GM19328 (cell line): Measurements from ENCODE around the gene OPTC.
"Not testable (repeated sequence)": the region's sequence is repeated elsewhere in the genome, so short reads cannot be mapped to it uniquely, and the experiment has no call there.

ENCODE experiments used
- ATAC-seq: cut with Tn5 transposase; IDR thresholded peaks from one replicate; pipeline ENCODE4 v1.9.1; 2021; ENCODE audit warnings: mild to moderate bottlenecking, moderate library complexity; ENCODE audit not compliant: unreplicated experiment

The OPTC gene

DNA sequence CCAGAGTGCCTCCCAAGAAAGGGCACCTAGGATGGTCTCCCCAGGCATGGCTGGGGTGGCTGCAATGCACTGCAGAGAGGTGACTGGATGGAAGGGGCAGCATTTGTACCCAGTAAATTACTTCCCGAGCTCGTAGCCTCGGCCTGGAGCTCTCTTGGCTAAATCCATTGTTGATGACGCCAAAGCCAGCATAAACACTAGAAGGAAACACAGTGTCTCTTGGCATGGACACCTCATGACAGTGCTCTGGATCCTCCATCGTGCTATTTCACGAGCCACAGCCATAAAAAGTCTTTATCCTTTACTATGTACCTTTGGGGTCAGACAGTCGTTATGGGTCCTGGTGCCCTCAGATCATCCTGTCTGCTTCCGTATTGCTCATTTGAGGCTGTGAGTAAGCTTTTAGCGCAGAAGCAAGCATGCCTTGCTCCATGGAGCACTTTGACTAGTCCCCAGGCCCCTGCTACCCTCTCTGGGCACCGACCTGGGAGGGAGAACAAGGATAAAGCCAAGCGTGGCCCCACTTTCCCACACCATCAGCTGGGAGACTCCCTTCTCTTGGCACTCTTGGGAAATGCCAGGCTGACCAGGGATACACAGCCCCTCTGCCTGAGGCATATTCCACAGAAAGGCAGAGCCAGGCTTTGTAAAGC is 28.7 kb upstream of the OPTC start:
- ATAC-seq = no peak

DNA sequence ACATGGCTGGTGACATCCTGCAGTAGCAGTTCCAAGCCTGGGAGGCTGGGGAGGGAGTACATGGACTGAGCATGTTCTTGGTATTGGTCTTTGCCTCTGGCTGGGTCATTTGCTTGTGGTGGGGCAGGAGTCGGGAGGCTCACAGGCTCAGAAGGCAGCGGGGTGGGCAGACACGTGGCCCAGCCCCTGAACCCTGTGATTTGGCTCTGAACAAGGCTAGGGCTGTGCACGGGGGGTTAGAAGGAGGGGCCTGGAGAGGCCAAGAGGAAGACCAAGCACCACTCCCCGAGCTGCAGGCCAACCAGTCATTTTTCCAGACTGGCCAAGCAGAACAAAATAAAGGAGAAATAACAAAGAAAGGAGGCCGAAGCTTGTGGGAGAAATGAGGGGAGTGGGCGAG is 28.0 kb upstream of the OPTC start:
- ATAC-seq = no peak

DNA sequence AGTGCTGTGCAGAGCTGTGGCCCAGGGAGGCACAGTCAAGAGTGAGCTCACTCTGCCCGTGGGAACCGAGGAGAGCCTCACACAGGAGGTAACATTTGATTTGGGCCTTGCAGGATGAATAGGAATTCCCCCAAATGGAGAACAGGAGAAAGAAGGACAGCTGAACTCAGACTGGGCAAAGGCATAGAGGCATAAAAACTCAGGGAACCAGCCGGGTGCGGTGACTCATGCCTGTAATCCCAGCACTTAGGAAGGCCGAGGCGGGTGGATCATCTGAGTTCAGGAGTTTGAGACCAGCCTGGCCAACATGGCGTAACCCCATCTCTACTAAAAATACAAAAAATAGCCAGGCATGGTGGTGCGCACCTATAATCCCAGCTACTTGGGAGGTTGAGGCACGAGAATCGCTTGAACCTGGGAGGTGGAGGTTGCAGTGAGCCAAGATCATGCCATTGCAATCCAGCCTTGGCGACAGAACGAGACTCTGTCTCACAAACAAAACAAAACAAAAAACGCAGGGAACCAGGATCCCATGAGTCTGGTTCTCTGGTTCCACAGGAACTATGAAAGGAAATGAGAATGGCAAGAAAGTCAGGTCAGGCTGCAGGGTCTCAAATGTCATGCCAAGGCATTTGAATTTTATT is 26.9 kb upstream of the OPTC start:
- not testable (repeated sequence) for ATAC-seq

DNA sequence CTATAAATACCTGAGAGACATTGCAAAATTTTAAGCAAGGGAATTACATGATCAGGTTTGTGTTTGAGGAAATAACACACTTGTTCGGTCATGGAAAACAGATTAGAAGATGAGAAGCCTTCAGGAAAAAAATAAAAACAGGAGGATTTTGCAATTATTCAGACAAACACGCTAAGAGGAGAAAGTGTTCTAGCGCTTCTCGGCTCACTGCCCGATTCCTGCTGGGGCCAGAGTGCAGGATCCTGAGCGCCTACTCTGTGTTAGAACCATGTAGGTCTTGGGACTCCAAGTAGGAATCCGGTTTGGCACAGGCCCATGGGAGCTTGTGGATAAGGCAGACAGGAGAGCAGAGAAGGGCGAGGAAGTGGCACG is 26.4 kb upstream of the OPTC start:
- ATAC-seq = no peak

DNA sequence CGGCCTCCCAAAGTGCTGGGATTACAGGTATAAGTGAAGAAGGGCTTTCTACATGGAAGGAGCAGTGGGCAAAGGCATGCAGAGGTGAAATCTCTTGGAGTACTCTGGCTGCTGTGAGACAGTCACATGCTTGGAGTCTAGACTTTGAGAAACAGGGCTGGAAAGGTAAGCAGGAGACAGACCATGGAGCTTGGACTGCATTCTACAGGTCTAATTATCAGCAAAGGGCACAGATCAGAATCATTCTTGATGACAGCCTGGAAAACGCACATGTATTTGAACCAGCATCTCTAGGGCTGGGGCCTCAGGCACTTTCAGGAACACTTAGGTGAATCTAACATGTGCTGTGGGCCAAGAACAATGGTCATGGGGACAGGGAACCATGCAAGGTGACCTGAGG is 25.6 kb upstream of the OPTC start:
- ATAC-seq = no peak

DNA sequence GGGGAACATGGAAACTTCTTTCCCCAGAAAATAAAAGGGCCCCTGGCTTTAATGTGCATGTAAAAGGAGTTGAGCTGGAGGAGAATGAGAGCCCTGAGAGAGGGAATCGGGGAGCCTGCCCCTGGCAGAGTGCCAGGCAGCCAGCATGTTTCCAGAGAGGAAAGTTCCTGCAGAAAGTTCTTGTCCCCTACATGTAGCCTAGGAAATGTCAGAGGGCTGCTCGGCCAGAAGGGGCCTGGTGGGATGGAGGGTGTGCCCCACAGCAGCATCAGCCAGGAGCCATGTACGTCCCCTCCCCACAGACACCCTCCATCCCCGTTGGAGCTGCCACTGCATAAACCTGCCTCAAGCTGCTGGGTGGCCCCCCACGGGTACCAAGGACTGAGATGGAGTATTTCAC is 23.7 kb upstream of the OPTC start:
- no peak for ATAC-seq

DNA sequence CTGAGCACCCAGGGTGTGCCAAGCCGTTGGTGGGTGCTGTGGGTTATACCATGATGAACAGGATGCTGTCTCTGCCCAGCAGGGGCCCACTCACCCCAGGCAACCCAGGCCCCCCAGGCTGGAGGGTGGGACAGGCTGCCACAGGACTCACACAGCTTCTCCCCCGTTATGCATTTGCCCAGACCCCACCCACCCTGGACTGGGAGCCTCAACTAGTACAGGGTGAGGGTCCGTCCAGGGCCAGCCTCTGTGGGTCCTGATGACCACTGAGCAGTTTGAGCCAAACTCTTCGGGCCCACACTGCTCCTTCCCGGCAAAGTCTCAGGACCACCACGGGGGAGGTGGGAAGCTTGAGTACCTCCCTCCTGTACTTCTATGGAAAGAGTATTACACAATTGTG is 22.1 kb upstream of the OPTC start:
- ATAC-seq = no peak

DNA sequence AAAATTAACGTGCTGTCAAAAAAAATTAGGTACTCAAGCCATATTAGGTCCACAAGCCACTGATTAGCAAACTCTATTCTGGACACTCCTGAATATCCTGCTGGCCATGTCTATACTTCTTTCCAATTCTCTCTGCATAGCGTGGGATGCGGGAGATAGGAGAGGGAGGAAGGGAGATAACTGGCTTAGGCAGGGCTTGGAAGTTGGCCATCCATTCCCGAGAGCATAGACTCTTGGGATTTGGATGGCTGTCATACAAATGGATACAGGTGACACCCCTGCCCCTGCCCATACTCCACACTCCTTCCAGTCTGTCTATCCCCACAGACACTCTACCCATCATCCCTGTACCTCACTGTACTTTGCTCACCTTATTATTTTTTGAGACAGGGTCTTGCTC is 20.7 kb upstream of the OPTC start:
- ATAC-seq = no peak

DNA sequence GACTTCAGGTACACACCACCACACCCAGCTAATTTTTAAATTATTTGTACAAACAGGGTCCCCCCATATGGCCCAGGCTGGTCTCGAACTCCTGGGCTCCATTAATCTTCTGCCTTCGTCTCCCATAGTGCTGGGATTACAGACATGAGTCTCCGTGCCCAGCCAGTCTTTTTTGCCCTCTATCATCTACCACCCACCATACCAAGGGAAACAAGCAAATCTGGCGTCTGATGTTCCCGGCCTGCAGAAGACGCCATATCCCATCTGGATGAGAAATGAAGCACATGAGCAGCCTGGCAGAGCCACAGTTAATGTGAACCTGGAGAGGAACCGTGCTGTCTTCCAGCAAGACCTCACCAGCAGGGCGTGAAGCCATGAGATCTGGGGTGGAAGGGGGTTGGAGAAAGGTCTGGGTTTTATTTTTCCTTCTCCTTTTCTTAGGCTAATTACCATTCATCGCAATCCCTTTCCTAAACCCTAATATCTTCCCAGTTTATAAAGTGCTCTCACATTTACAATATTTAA is 20.1 kb upstream of the OPTC start:
- no peak for ATAC-seq

DNA sequence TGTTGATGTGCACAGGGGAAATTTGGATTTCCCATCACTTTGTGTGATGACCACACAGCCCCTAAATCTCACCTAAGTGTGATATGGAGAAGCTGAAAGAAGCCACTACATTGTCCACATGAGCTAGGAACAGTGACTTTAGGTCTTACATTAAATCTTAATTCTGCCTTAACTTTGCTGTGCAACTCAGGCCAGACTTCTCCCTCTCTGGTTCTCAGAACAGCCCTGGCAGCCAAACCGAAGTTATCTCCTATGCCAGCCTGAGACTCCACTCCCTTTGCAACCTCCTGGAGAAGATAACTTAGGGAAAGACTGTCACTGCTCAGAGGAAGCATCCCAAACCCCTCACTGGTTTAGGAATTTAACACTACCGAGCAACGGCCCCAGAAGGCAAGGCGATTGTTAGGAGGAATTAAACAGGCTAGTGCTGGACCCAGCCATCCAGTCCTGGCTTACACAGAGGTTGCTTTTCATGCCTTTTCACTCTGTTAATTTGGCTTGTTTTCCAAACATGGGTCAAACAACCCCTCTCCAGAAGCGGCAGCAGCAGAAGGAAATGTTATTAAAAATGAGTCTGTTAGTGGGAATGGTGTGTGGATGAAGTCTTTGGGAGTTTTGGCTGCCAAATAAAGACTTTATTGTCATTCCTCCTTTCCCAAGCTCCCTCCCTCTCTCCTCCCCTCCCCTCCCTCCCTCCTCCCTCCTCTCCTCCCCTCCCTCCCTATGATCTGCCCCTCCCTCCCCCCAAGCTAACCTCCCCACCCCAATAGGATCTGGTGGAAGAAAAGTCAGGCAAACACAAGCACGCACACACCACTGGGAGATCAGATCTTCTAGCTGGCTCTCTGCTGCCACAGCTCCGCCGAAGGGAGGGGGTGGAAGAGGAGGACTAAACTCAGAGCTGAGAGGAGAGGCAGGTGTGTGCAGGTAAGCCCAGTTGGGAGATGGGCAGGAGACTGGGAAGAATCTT is 18.7 kb upstream of the OPTC start, which contains the start of gene PRELP:
TSS of gene PRELP (plus strand) at position 795 of the 970 bp plus-strand sequence. CDS start 7,379 bp downstream, outside the sequence.
- ATAC-seq = no peak

DNA sequence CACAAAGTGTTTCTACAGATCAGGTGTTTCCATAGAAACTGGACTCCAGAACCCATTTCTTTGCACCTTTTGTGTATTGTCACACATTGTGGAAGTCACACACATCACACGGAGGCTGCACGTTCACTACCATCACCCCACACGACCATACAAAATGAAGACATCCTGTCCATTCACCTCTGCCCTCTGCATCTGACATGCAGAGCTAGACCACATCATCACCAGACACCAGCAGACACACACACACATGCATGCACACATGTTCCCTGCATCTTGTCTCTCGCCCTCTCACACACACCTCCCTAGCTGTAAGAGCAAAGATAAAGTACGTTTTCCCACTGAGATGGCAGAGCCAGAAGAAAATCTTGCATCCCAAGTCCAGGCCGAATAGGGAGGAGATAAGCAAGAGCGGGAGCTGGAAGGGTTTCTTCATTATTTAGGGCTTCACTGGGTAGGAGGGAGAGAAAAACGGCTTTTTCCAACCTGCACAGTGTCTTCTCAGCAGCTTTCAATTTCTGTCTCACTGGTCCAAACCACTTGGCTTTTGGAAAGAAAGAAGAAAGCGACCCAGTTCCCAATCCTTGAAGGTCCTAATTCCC is 17.6 kb upstream of the OPTC start:
- ATAC-seq = no peak

DNA sequence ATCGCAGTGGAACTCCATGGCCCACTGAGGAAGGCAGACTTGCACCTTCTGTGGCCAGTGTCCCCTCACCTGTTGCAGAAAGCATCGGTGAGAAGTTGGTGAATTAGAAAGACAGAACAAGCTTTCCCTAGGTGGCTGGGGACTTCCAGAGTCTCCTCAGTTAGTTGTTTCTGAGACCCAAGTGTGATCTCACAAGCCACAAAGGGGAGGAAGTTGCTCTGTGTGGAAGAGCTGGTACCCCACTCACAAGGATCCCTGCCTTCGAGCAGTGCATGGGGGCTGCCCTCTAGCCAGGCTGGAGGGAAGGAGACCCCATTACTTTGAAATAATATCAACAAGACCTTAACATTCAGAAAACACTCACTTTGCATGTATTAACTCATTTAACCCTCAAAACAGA is 16.2 kb upstream of the OPTC start:
- no peak for ATAC-seq

DNA sequence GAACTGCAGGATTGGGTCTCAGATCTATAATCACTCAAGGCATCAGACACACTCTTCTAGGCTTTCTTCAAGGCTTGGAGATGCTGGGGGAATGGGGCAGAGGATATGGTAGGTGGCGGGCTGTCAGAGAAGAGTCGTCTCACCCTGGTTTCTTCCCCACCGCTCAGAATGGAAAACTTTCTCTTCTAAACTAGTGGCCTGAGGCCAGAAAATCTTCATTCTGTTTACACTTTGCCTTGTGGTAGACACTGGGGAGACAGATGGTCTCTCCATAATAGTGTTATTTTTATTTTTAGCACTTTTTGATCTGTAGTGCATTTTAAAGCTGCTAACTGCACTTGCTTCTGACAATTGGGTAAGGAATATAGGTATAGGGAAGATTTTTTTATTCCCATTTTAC is 15.7 kb upstream of the OPTC start:
- no peak for ATAC-seq

DNA sequence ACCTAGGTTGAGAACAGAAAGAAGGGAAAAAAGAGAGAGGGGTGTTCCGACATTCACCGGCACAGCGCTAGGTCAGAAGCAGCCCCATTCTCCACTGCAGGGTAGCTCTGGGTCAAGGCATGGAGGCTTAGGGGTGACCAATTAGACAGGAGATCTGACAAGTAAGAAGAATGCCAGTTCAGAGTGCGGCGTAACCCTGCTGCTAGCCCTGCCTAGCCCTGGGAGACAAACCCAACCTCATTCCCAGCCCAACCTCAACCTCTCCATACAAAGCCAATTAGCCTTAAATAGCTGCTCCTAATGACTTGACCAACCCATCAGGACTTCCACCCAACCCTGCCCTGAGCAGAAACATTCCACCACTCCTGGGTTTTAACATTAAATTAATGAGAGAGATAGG is 15.0 kb upstream of the OPTC start:
- no peak for ATAC-seq

DNA sequence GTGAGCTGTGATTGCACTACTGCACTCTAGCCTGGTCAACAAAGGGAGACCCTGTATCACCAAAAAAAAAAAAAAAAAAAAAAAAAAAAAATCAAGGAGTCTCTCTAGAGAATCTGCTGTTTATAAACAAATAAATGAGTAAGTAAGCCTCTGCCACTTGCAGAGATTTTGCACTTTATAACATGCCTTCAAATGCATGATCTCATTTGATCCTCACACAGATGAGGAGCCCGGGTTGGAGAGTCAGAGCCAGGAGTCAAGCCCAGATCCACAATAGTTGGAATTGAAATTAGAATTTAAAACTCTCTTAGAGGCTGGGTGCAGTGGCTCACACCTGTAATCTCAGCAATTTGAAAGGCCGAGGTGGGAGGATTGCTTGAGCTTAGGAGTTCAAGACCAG is 14.3 kb upstream of the OPTC start:
- ATAC-seq = no peak

DNA sequence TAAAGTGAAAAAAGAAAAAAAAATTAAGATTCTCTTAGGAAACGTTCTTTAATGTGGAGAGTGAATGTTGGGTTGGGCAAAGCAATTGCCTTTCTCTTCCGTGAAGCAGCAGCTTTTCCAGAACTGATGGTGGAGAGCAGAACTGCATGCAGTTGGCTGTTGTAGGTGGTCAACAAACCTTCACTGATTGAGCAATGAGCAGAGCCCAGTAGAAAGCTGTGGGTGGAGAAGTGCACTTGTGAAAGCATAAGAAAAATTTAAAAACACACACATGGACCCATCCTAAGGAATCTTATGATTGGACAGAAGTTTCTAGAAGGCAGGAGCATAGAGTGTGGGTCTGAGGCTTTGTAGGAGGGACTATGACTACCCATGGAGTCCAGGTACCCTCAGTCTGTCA is 13.9 kb upstream of the OPTC start:
- no peak for ATAC-seq

DNA sequence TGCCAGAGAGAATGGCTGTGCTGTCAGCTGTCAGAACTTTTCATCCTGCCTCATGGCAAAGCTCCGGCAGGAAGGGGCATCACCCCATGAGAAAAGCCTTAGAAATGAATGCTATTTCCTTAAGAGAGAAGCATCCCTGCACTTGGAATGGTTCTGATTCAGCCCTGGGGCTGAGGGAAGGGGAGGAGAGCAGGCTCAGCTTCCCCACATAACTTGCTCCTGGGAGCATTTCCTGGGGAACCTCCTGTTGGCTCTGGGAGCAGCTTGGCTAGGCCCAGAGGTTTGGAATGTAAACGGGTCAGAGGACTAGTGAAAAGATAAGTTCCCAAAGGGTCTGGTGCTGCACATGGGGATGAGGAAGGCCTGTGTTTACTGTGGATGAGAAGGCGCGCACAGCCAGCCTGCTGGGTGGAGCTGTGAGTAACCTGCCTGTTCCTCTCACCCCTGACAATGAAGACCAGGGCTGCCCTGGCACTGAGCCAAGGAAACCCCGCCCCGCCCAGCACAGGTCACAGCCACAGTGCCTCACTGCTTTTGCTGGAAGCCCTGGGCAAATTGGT is 13.3 kb upstream of the OPTC start:
- no peak for ATAC-seq

DNA sequence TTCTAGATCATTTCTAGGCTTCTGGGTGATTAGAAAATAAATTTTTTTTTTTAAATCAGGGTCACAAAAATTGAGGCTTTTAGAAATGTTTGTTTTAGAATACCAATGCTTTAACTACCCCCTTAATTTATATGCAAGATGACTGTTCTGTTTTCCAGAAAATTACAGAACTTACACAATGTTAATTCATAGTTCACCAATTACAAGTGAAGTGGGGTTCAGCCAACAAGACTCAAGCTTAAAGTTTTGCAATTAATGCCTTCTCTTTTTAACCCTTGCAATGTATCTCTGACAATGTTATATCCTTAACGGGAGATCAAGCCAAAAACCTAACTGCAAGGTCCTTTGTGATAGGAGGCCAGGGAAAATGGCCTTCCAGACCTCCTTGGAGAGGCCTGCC is 12.8 kb upstream of the OPTC start:
- ATAC-seq = no peak

DNA sequence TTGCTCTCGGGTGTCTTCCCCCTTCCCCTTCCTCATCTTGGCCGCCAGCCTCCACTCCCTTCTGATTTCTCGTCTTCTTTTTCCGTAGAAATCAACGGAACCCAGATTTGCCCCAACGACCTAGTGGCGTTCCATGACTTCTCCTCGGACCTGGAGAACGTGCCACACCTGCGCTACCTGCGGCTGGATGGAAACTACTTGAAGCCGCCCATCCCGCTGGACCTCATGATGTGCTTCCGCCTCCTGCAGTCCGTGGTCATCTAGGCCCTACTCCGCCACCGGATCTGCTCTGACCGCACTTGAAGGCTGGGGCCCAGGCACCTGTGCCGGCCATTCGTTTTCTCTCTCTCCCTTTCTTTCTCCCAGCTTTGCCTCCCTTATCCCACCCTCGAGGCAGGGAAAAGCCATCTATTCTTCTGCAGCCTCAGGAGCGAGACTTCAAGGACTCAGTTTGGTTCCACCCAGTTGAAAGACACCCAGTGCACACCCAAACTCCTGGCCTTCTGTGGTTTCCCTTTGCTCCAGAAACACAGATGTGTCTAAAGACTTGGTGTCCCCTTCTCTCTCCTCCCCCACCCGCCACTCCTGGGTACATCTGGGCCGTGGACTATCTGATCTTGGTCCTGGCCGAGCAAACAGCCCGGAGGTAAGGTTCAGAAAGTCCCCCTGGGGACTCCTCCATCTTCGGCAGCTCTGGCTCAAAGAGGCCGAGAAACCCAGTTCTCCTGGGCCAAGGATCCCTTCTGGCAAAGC is 7.2 kb upstream of the OPTC start:
- no peak for ATAC-seq

DNA sequence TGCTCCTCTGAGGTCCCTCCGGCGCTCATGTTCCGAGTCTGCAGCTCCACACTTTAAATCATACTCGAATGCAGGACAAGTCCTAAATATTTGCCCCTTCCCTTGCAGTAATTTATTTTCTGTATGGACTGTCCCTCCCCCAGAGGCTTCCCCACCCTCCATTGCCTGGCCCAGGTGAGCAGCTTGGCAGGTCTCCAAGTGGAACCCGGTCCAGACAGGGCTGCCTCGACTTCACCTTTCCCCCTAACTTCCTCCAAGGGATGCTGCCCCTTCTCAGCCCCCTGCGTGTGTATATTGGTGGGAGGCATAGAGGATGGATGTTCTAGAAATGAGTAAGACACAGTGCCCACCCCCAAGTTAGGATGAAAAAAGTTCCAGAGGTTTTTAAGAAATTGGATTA is 5.4 kb upstream of the OPTC start:
- ATAC-seq = no peak
